ENCODE data around the gene EYA2. TPM values are rescaled to one million over a fixed set of nuclear protein-coding genes. Genes with fewer than 3 reads are reported as not detected.

The EYA2 gene
- polyA plus RNA-seq, 6 donors from 2014 or later, result not detected

GRCh38 chr20:47055699-47056369, 161.2 kb downstream of the EYA2 start:
- ATAC-seq (ENCODE audit: low read depth in 2 of 2) (no peak), DNase-seq (no peak)
- Mint-ChIP-seq H3K27me3 (peaks cover 15 to 26% (median 19%) of the 10 kb centered on the region in 3 donors), H3K9me3 (peaks cover 0 to 20% (median 4%) of the 10 kb centered on the region in 7 donors), H3K4me1 (no peaks in the 10 kb centered on the region), H3K36me3 (no peaks in the 10 kb centered on the region), H3K4me3 (no peak overlapping the region), H3K27ac (no peak overlapping the region)

- Mint-ChIP-seq H3K4me1 (no peaks in the 10 kb centered on the region), H3K36me3 (no peaks in the 10 kb centered on the region), H3K27ac (no peak overlapping the region), H3K4me3 (no peak overlapping the region), H3K9me3 (peaks cover 0 to 24% (median 4%) of the 10 kb centered on the region in 7 donors), H3K27me3 (peaks cover 15 to 19% (median 18%) of the 10 kb centered on the region in 3 donors)
- ATAC-seq (ENCODE audit: low read depth in 2 of 2) (no peak), DNase-seq (no peak)
Measured at GRCh38 chr20:47057661-47058060, 163.0 kb downstream of the EYA2 start.

GRCh38 chr20:47058236-47058635, 163.6 kb downstream of the EYA2 start:
- ATAC-seq (ENCODE audit: low read depth in 2 of 2) (no peak), DNase-seq (no peak)
- Mint-ChIP-seq H3K4me1 (no peaks in the 10 kb centered on the region), H3K4me3 (no peak overlapping the region), H3K27me3 (peaks cover 15 to 19% (median 18%) of the 10 kb centered on the region in 3 donors), H3K9me3 (peaks cover 0 to 24% (median 4%) of the 10 kb centered on the region in 7 donors), H3K36me3 (no peaks in the 10 kb centered on the region), H3K27ac (no peak overlapping the region)

GRCh38 chr20:47059536-47059935, 164.9 kb downstream of the EYA2 start:
- Mint-ChIP-seq H3K36me3 (no peaks in the 10 kb centered on the region), H3K27me3 (peaks cover 15 to 22% (median 20%) of the 10 kb centered on the region in 3 donors), H3K27ac (no peak overlapping the region), H3K4me3 (no peak overlapping the region), H3K4me1 (no peaks in the 10 kb centered on the region), H3K9me3 (peaks cover 0 to 26% (median 4%) of the 10 kb centered on the region in 7 donors)
- ATAC-seq (ENCODE audit: low read depth in 2 of 2) (no peak), DNase-seq (no peak)

- Mint-ChIP-seq H3K4me3 (no peak overlapping the region), H3K4me1 (no peaks in the 10 kb centered on the region), H3K27me3 (peaks cover 12 to 22% (median 16%) of the 10 kb centered on the region in 3 donors), H3K36me3 (peaks cover 0 to under 1% of the 10 kb centered on the region in 2 donors), H3K9me3 (peaks cover 3 to 36% (median 5%) of the 10 kb centered on the region in 7 donors), H3K27ac (no peak overlapping the region)
- no peak for DNase-seq
- ATAC-seq (ENCODE audit: low read depth in 2 of 2), result no peak
Measured at GRCh38 chr20:47061549-47061948, 166.9 kb downstream of the EYA2 start.

- ATAC-seq (ENCODE audit: low read depth in 2 of 2) (no peak), DNase-seq (no peak)
- H3K27ac Mint-ChIP-seq, result no peak overlapping the region
- no peaks in the 10 kb centered on the region for H3K4me1 Mint-ChIP-seq
- peak overlapping the region in 1 of 8 donors; percentile 30 for H3K4me3 Mint-ChIP-seq
- peaks cover 5 to 42% (median 8%) of the 10 kb centered on the region in 7 donors for H3K9me3 Mint-ChIP-seq
- peaks cover 12 to 25% (median 16%) of the 10 kb centered on the region in 3 donors for H3K27me3 Mint-ChIP-seq
- H3K36me3 Mint-ChIP-seq, result peaks cover 0 to 8% of the 10 kb centered on the region in 2 donors
Measured at GRCh38 chr20:47062226-47062890, 167.7 kb downstream of the EYA2 start.

GRCh38 chr20:47063407-47063806, 168.8 kb downstream of the EYA2 start:
- Mint-ChIP-seq H3K4me3 (no peak overlapping the region), H3K27me3 (peaks cover 10 to 25% (median 12%) of the 10 kb centered on the region in 3 donors), H3K9me3 (peaks cover 9 to 42% (median 13%) of the 10 kb centered on the region in 7 donors), H3K36me3 (peaks cover 0 to 15% of the 10 kb centered on the region in 2 donors), H3K4me1 (no peaks in the 10 kb centered on the region), H3K27ac (no peak overlapping the region)
- DNase-seq, result no peak
- ATAC-seq (ENCODE audit: low read depth in 2 of 2), result no peak

GRCh38 chr20:47063808-47064207, 169.2 kb downstream of the EYA2 start:
- ATAC-seq (ENCODE audit: low read depth in 2 of 2) (no peak), DNase-seq (no peak)
- Mint-ChIP-seq H3K4me3 (no peak overlapping the region), H3K9me3 (peaks cover 12 to 45% (median 17%) of the 10 kb centered on the region in 7 donors), H3K27ac (no peak overlapping the region), H3K4me1 (no peaks in the 10 kb centered on the region), H3K27me3 (peaks cover 8 to 25% (median 12%) of the 10 kb centered on the region in 3 donors), H3K36me3 (peaks cover 0 to 15% of the 10 kb centered on the region in 2 donors)

- Mint-ChIP-seq H3K36me3 (peaks cover 0 to 15% of the 10 kb centered on the region in 2 donors), H3K27ac (no peak overlapping the region), H3K4me1 (no peaks in the 10 kb centered on the region), H3K4me3 (no peak overlapping the region), H3K9me3 (peaks cover 12 to 39% (median 20%) of the 10 kb centered on the region in 7 donors), H3K27me3 (peaks cover 5 to 19% (median 8%) of the 10 kb centered on the region in 3 donors)
- ATAC-seq (ENCODE audit: low read depth in 2 of 2) (no peak), DNase-seq (no peak)
Measured at GRCh38 chr20:47066484-47067270, 172.0 kb downstream of the EYA2 start.

- Mint-ChIP-seq H3K36me3 (peaks cover 0 to 15% of the 10 kb centered on the region in 2 donors), H3K4me1 (no peaks in the 10 kb centered on the region), H3K9me3 (peaks cover 12 to 39% (median 20%) of the 10 kb centered on the region in 7 donors), H3K4me3 (no peak overlapping the region), H3K27ac (no peak overlapping the region), H3K27me3 (peaks cover 5 to 12% (median 8%) of the 10 kb centered on the region in 3 donors)
- ATAC-seq (ENCODE audit: low read depth in 2 of 2), result no peak
- no peak for DNase-seq
Measured at GRCh38 chr20:47067776-47068175, 173.1 kb downstream of the EYA2 start.

GRCh38 chr20:47070176-47070575, 175.5 kb downstream of the EYA2 start:
- Mint-ChIP-seq H3K27me3 (peaks cover 7 to 15% (median 12%) of the 10 kb centered on the region in 3 donors), H3K27ac (no peak overlapping the region), H3K4me3 (no peak overlapping the region), H3K9me3 (peaks cover 9 to 34% (median 22%) of the 10 kb centered on the region in 7 donors), H3K36me3 (peaks cover 0 to 15% of the 10 kb centered on the region in 2 donors), H3K4me1 (no peaks in the 10 kb centered on the region)
- ATAC-seq (ENCODE audit: low read depth in 2 of 2) (no peak), DNase-seq (no peak)

- Mint-ChIP-seq H3K4me1 (no peaks in the 10 kb centered on the region), H3K9me3 (peaks cover 5 to 44% (median 25%) of the 10 kb centered on the region in 7 donors), H3K36me3 (peaks cover 0 to 13% of the 10 kb centered on the region in 2 donors), H3K27me3 (peaks cover 7 to 18% (median 12%) of the 10 kb centered on the region in 3 donors), H3K4me3 (no peak overlapping the region), H3K27ac (no peak overlapping the region)
- DNase-seq (no peak), ATAC-seq (ENCODE audit: low read depth in 2 of 2) (no peak)
Measured at GRCh38 chr20:47071646-47072185, 177.1 kb downstream of the EYA2 start.

All from naive B cell (primary cell).